GM19455 (cell line): ENCODE measurements around the gene TMEM184B.
"Not testable (repeated sequence)": the region's sequence is repeated elsewhere in the genome, so short reads cannot be mapped to it uniquely, and the experiment has no call there.

Source experiments
- ATAC-seq: cut with Tn5 transposase; IDR thresholded peaks from one replicate; pipeline ENCODE4 v1.9.1; 2021; ENCODE audit not compliant: unreplicated experiment

TMEM184B gene

DNA sequence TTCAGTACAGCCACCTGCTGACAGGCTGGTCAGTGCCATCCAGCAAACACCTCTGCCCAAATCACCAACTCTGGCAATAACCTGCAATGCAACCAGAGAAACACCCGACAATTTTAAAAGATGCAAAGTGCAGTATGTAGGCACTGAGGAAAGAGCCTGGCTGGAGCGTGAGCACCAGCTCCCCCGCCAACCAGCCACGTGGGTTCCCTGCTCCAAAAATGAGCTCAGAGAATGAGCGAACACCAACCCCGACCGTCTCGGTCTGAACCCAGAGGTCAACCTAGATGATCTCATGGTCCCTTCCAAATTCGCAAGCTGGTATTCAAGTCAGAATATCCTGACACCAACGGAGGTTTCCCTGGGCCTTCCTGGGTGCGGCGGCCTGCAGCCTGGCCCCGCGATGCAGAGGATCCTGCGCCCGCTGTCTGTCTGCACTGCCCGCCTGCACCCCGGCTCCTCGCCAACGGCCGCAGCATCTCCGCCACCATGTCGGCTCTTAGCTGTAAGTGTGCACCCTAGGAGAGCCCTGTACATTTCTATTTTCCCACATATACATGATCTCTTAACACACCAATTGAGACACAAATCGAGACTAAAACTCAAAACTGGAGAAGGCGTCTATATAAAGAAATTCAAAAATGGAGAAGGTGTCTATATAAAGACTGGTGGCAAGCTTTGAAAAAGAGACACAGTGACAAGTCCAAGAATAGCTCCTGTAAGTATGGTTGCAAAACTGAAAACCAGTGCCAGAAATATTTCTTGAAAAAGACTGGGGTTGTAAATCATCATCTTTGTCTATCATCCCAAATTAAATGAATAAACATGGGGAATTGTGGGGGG lies 22.8 kb downstream of the TMEM184B start:
- no peak for ATAC-seq

- ATAC-seq = no peak
These were observed 23.5 kb downstream of the TMEM184B start for GRCh38 chr22:38249301-38249700.

DNA sequence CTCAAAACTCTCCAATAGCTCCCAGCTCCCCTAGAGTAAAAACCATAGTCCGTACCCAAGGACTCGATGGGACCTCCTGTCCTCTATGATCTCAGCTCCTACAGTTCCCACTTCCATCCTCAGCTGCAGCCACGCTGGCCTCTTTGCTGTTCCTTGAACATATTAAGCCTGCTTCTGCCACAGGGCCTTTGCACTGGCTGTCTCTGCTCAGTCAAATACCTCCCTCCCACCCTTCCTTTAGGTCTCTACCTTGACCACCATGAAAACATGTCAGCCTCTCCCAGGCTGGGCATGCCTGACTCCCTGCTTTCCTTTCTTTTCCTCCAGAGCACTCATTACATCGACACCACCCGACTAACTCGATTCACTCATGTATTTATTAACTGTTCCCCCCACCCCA lies 24.5 kb downstream of the TMEM184B start:
- ATAC-seq = no peak

- no peak for ATAC-seq
These were observed 25.1 kb downstream of the TMEM184B start for GRCh38 chr22:38247713-38248112.

DNA sequence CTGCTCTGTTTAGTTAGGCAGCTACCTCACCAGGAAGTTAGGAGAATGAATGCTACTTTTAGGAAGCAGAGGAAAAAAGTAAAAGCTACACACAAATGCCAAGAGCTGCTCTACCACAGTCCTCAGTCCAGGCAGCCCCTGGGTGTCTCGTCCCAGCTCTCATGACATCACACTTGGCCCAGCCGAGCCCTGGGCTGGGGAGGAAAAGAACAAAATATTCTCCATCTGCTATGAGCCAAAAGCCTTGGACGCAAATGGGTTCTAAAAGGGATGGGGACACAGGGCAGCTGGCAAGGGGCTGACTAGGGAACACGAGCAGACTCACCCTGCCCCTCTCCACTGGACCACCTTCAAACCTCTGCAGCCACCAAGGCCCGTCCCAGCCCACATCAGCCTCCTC lies 26.1 kb downstream of the TMEM184B start:
- ATAC-seq = no peak

DNA sequence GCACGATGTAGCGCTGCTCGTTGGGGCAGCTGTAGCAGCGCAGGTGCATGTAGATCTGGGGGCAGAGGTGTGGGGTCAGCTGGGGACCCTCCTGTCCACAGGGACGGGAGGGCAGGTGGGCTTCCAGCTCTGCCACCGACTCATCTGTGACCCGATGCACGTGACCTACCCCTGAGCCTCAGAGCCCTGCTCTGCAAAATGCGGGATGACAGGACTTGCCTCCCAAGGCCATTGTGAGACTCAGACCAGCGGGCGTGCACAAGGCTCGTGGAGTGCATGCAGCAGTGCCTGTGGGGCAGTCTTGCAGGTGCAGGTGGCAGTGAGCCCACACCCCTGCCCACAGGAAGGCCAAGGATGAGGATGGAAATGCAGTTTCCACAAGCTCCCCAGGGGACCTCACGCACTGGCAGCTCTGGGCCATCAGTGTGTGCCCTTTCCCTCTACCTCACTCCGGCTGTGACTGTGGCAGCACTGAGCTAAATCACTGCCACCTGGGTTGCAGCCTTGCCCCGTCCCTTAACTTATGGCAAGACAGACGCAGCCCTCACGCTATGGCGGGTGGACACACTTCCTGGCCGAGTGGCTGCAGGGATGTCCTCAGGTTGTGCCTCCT lies 26.7 kb downstream of the TMEM184B start:
- ATAC-seq = no peak

DNA sequence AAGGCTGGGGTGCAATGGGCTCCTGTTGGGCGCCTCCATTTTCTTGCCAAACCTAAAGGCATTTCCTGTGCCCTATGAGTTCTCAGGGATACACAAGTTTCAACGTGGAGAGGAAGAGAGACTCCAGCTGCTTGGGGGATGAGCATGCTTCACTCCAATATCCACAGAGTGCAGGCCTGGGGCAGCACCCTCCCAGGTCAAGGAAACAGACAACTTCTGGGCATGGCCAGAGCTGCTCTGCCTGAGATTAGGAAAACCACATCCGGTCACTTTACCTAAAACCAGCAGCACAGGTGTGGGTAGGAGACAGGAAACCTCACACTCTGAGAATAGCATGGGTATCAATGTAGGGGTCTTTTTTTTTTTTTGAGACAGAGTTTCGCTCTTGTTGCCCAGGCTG lies 28.7 kb downstream of the TMEM184B start:
- ATAC-seq = no peak

- ATAC-seq = no peak
These were observed 29.6 kb downstream of the TMEM184B start for GRCh38 chr22:38243007-38243765.

DNA sequence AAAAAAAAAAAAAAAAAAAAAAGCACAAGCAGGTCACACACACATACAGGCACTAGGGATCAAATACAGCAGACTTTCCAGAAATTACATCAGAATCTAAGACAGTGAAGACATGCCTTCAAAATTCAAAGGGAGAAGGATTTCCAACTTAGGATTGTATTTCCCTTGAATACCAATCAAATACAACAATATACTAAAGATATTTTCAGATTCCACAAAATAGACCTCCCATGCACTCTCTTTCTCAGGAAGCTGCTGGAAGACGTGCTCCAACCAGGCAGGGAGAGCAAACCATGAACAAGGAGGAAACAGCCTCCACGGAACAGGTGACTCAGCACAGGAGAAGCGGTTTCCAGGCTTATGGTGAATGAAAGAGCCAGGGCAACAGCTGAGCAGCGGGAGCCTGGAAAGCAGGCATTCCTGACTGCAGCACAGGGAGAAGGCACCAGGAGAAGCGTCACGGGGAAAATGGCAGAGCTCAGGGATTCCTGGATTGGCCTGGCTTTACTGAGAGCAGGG lies 32.0 kb downstream of the TMEM184B start:
- ATAC-seq = no peak

DNA sequence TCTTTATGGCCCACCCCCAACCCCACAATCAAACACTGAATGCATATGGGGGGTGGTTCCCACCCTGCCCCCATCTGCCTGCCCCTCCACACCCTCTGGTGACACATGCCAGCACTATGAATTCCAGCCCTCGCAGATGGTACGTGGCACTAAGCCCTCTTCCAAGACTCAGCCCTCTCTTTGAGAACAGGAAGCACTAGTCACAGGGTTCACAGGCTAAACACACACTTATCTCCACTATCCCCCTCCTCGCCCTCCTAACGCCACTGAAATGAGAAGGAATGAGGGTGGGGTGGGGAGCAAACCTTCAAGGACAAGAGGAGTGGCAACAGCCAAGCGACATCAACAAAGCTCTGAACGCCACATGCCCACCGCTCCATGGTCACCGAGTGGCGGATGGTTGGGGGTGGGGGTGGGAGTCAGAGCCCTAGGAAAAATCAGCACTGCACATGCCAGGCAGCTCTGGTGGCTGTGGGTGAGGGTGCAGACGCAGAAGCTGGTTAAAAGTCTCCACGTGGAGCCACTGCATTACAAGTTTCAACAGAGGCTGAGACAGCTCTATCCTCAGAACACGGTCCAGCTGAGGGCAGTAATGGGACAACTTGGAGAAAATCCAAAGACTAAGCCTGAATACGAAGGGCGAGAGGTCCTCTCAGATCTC lies 33.6 kb downstream of the TMEM184B start:
- no peak for ATAC-seq

DNA sequence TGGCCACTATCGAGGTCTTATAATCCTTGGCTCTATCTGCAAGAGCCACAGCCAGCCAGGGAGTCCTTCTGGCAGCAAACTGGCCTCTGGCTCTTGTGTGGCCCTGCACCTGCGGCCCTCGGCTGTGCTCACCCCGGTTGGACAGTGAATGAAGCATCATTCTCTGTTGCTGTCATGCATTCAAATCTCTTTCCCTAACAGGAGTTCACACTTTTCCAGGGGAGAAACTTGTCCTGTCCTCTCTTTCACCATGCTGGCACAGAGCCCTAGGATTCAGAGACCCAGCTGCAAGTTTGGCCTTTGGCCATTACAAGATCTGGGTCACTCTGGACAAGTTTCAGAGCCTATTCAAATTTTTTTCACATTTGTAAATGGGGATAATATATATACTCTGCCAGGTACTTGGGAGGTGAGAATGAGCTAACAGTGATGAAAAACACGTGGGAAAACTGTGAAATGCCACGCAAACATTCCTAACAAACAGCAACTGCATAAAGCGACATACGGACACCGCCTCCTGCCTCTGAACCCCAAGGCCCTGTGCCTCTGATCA lies 34.2 kb downstream of the TMEM184B start:
- ATAC-seq = no peak

DNA sequence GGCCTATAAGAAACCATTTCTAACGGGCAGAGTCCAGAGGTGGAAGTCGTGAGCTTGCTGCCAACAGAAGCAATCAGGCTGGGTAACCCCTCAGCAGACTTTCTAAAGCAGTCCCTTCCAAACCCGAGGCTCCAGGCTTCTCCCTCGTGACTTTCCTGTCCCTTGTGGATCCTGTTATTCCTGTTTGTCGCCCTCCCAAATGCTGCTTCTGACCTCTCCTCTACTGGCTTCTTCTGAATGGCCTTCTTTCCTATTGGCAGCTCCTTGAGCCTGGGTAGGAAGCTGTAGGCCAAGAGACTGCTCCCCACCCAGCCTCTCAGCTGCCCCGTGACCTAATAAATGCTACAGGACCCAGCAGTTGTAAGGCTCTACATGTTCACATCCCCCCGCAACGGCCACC lies 36.0 kb downstream of the TMEM184B start:
- ATAC-seq = no peak

GRCh38 chr22:38235240-38235850 lies 37.5 kb downstream of the TMEM184B start:
- no peak for ATAC-seq

DNA sequence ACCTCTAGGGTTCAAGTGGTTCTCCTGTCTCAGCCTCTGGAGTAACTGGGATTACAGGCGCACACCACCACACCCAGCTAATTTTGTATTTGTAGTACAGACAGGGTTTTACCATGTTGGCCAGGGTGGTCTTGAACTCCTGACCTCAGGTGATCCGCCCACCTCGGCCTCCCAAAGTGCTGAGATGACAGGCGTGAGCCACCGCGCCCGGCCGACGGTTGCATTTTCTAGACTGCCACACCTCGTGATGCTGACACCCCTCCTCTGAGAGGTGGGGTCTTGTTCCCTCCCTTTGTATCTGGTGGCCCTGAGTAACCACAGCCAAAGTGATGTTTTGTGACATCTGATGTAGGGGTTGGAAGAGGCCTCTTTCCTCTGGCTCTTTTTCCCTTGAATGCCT lies 39.0 kb downstream of the TMEM184B start:
- ATAC-seq = not testable (repeated sequence)

- ATAC-seq = no peak
These were observed 39.4 kb downstream of the TMEM184B start for GRCh38 chr22:38233427-38233826.

GRCh38 chr22:38232196-38232595 lies 40.6 kb downstream of the TMEM184B start:
- ATAC-seq = no peak

- no peak for ATAC-seq
These were observed 41.9 kb downstream of the TMEM184B start for GRCh38 chr22:38230916-38231315.

- ATAC-seq = no peak
These were observed 42.5 kb downstream of the TMEM184B start for GRCh38 chr22:38230108-38230825.

- no peak for ATAC-seq
These were observed 43.7 kb downstream of the TMEM184B start for GRCh38 chr22:38228873-38229740.
